SKM-1 (cell line): ENCODE data around the gene PARVG.

Source experiments
- DNase-seq: peaks from one replicate; lab custom pipeline; 2025; ENCODE audit not compliant: unreplicated experiment; lab: John Stamatoyannopoulos, UW

The PARVG gene

DNA sequence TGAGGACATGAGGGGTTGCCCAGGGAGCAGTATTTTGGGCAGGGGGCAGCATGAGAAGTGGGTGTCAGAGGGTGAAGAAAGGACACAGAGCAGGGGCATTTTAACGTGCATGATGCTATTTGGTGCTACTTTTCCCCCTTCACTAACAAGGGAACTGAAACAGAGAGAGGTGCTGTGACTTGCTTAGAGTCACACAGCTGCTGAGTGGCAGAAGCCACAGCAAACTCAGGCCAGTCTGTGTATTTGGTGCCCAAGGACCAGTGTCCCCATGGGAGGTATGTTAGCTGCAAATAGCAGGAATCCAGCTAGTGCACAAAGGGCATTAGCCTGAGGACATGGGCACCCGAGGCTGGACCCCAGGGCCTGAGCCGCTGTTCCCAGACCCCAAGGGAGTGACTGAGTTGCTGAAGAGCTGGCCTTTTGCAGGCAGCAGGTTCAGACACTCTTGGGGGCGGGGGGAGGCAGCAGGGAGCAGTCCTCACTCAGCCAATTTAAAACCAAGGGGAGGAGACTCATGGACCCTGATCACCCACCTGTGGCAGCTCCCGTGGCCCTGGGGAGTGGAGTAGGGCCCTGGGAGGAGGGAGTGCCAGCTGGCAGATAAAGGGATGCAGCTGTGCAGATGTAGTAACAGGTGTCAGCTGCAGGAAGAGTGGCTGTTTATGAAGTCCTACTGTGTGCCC is 14.6 kb downstream of the PARVG start:
- no peak for DNase-seq

DNA sequence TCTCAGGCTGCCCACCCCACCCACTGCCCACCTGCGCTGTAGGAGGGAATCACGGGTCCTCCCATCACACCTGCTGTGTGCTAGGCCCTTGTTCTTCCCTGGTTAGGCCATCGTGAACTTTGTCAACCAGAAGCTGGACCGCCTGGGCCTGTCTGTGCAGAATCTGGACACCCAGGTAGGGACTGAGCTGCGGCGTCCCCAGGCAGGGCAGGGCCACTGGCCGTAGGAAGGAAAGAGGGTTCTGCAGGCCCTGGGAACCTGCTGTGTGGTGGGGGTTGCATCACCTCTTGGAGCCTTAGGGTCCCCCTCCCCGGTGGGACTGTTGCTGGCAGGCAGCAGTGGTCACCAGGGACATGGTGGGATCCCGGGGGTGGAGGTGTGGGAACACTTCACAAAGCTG is 15.5 kb downstream of the PARVG start:
- no peak for DNase-seq

DNA sequence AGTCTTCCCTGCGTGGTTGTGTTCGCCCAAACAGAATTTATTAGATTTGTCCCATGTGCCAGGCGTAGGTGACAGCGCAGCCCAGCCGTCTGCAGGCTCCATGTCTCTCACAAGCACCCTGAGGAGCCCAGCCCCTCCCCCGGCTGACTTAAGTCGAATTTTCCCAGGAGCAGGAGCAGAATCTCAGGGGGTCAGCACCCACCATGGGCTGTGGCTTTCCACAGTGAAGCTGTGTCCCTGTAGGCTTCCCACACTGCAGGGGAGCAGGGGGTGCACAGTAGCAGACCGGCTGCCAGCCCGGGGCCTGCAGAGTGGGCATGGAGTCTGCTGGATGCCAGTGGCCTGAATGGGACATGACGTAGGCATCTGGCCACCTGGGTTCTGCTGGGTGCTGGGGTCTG is 16.0 kb downstream of the PARVG start:
- DNase-seq = no peak

DNA sequence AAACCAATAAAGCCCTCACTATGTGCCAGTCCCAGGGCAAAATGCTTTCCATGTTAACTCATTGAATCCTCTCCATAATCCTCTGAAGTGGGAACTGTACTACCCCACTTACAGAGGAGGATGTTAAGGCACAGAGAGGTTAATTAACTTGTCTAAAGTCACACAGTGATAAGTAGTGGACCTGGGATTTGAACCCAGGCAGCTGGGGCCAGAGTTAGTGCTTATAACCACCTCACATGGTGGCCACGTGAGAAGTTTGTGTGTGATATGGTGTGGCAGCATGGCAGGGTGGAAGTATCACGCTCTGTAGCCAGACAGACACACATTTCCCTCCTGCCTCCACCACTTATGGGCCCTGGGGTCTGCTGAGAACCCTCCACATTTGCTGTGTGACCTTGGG is 16.5 kb downstream of the PARVG start:
- no peak for DNase-seq

DNA sequence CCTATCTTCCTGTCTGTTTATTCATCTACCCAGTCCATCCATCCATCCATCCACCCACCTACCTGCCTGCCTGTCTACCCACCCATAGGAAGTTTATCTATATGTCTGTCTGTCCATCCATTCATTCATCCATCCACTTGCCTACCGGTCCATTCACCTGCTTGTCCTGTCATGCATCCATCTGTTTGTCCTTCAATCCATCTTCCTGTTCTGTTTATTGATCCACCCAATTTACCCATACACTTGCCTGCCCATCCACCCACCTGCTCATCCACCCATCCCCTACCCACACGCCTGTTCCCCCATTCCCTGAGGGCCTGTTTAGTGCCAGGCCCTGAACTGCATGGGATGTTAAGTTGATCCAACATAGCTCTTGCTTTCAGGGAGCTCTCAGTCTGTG is 18.4 kb downstream of the PARVG start:
- no peak for DNase-seq

DNA sequence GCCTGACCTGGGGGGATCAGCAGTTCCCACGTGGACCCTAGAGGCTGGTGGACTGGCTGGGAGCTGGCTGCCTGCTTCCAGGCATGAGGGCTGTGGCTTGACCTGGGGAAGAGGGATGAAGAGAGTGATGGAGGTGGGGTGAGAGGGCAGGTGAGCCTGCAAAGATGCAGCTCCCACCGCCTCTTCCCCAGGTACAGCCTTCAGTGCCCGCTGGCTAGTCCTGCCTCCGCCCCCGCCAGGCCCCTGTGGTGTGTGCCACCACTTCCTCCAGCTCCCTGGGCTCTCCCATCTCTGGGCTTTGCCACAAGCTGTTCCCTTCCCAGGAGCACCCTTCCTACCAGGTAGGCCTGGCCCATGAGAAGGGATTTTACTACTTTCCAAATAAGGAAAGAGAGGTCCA is 19.1 kb downstream of the PARVG start:
- DNase-seq = no peak

DNA sequence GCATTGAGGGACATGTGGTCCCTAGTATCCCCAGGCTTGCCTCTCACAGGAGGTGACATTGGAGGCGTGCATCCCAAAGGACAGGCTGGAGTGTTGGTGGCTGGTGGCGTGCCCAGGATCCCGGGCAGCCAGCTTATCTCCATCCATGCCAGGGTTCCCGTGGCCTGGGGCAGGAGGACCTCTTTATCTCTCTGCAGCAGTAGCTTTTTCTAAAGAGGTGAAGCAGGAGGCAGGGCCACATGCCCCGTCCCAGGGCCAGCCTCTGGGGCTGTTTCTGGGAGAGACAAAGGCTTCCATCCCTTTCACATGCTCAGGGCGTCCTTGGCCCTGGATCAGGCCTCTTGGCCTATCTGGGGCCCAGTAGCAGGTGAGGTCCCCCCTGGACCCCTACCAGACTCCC is 19.7 kb downstream of the PARVG start:
- DNase-seq = no peak

DNA sequence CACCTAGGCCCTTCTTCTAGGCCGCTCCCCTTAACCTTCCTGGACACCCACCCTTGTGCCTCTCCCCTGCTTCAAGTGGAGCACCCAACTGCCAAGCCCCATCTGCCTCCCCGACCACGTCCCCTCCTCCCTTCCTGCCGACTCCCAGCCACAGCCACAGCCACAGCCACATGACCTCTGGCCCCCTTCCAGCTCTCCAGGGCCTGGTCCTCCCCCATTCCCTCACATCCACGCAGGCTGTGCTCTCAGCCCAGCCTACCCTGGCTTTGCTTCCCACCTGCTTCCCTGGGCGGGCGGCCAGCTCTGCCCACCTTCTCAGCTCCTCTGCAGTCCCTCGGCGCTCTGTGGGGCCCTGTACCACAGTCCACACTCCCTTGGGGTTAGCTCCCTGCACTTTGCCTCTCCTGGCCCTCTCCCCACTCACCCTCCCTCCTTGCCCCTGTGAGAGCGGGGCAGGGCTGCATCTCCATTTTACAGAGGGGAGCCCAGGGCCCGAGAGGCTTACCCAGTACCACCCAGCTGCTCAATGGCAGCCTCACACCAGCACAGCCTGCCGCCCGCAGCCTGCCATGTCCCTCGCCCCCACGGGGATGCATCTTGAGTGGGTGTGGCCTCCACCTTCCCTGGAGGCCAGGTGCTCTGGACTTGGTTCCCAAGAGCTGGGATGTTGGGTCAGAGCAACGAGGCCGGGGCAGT is 20.3 kb downstream of the PARVG start:
- no peak for DNase-seq

DNA sequence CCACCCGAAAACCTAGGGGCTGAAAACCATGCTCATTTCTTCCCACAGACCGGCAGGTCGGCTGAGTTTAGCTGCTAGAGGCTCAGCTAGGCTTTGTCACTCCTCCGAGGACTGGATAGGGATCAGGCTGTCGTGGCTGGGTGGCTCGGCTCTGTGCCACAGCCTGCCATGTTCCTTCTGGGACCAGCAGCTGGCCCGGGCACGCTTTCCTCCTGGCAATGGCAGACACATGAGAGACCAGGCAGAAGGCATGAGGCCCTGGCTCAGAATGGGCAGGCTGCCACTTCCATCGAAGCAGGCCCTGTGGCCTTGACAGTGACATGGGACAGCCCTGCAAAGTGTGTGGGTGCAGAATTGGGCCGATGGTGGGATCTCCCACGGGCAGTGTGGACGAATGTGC is 20.9 kb downstream of the PARVG start:
- no peak for DNase-seq

DNA sequence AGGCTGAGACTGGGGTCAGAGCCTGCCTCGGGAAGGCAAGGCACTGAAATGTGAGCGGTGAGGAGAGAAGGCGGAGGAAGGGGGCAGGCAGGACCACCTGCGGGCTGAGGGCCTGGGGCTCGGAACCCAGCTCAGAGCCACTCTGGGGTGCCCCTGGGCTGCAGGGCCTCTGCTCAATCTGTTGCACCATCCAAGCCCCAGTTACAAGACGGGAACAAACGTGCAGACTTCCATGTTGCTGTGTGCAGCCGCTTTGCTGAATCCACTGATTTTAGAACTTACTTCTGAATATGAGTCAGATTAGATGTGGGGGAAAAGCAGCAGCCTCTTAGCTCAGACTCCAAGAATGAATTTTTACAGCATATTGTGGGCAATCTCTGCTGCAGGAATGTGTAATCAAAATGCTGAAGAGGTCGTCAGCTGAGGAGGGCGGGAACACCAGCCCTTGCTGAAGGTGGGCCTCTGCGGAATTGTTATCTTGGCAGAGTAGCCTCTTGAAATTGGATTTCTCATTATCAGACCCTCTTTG is 21.6 kb downstream of the PARVG start:
- no peak for DNase-seq

DNA sequence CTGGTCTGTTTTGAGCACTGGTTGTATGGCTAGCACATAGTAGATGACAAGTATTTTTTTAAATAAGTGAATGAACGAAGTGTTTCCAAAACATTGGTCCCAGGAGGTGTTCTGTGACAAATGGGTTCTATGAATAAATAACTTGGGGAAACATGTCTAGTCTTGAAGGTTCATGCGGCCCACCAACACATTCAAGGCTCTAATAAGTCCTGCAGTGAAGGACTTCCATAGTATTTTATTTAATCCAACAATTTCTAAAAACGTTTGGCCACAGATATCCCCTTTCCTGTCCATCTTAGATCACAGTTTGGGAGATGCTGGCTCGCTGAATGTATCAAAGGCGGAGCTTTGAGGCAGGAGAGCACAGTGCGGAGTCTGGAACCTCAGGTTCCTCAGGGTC is 22.5 kb downstream of the PARVG start:
- no peak for DNase-seq

DNA sequence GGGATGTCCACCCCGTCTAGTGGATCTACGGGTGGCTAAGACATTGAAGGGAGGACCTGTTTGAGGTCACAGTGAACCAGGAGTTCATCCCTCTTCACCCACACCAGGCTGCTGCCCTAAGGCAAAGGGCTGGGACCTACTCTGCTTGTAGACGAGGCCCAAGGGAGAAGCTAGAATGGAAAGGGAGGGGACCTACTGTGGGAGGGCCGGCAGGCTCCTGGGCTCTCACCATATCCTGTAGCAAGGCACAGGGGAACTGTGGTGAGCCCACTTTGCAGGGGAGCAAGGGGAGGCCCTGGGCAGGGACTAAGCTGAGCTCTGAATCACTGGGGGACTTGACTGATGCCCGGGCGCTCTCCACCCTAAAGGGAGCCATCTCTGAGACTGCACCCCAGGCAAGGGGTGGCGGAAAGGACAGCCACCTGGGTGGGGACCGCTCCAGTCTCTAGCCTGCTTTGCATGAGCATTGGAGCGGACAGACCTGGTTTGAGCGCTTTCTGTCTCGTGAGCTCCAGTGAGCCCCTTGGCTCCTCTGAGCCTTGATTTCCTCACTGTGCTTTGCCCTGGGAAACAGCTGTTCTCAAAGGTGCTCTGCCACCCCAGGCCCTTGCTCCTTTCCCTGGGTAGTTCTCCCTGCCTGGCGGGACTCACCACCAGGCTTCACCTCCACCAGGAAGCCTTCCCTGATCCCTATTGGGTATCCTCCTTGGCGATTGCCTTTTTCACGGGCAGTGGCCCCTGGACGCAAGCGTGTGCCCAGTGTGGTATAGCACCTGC is 24.2 kb downstream of the PARVG start:
- DNase-seq = no peak

DNA sequence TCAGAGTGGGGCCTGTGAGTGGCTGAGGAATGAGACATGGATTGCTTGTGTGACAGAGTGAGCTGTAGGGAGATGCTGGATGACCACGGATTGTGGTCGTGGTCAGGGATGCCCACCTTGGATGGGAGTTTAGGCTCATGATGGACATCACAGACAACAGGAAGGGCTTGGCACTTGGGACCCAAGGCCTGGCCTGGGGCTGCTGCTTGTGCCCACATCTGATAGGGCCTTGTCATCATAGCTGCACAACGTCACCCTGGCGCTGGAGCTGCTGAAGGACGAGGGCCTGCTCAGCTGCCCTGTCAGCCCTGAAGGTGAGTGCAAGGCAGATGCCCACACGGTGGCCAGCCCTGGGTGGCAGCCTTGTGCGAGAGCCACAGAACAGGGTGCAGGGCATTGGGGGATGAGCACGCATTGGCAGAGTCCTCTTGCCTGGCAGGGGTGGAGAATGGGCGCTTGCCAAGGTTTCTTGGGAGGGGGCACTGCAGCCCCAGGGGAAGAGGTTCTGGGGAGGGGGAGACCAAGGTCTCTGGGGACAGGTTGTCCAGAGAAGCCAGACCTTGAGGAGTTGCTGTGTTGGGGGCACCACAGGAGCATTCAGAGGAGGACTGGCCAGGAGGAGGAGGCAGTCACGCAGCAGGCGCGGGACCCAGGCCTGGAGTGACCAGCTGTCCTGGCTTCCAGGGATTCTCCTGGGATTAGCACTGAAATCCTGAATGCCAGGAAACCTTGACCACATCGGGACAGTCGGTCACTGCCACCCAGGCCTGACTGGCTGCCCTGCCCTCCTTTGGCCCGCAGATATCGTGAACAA is 25.0 kb downstream of the PARVG start:
- DNase-seq = no peak

DNA sequence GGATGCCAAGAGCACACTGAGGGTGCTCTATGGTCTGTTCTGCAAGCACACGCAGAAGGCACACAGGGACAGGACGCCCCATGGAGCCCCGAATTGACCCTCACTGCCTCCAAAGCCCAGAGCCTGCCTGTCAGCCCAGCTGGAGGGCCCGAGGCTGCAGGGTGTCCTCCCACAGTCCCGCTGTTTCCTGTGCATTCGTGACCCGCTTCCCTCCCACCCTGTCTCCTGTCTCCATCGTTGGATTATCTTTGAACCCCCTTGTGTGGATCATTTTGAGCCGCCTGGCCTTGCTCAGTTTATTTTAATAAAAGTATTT is 25.6 kb downstream of the PARVG start:
- no peak for DNase-seq

DNA sequence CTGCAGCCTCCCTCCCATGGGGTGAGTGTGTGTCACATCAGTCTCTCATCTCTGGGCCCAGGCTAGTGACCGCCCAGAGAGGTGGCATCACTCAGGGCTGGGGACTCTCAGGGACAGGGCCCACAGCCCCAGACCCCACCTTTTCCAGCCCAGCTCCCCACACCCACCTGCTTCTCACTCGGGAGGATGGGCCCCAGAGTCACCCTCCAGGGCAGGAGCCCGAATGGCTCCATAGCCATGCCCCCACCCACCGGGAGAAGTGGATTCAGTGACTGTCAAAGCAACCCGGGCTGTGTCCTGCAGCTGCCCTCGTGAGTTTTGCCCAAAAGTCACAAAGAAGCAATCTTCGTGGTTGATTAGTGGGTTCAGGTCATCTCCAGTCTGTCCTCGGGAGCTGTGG is 26.0 kb downstream of the PARVG start:
- DNase-seq = no peak

DNA sequence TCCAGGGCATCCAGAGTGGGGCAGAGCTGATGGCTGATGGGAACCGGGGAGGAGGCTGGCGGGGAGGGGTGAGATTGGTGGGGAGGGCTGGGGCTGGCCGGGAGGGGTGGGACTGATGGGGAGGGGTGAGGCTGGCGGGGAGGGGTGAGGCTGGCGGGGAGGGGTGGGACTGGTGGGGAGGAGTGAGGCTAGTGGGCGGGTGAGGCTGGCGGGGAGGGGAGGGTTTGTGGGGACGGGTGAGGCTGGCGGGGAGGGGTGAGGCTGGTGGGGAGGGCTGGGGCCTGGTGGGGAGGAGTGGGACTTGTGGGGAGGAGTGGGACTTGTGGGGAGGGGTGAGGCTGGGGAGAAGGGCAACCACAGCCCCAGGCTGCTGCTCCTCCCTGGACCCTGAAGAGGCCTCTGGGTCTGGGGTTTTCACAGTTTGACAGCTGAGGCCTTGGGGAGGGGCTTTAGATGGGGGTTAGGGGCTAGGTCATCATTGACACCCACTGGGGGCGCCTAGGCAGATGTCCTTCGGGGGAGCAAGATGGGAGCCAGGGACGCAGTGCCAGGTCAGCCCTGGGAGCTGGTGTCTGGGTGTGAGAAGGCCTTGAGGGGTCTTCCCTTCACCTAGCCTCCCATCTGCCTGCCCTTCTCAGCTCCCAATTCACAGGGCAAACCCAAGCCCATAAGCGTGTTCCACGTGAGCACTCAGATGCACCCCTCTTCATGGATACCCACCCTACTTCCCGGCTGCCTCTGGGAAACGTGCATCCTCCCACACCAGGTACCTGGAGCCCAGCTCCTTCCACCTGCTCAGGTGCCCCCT is 26.7 kb downstream of the PARVG start:
- no peak for DNase-seq

DNA sequence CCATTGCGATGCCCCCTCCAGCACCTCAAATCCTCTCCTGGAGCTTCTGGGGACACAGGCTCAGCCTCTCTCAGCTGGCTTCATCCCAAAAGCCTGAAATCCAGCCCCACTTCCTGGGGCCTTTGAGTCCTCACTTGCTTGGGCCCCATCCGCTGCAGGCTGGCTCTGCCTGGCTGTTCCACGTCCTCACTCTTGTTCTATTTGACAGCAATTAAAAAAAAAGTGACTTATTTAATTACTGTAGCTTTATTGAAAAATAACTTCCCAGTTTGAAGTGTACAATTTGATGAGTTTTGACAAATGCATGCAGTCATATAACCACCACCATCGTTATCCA is 27.2 kb downstream of the PARVG start:
- no peak for DNase-seq

DNA sequence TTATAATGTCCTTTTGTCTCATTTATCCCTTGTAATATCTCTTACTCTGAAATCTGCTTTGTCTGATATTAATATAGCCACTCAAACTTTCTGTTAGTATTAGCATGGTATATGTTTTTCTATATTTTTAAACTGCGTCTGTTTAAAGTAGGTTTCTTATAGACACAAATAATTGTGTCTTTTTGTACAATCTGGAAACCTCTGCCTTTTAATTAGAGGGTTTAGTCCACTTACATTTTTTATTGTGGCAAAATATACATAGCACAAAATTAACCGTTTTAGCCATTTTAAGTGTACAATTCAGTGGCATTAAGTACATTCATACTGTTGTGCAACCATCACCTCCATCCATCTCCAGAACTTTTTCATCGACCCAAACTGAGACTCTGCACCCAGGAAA is 28.6 kb downstream of the PARVG start:
- no peak for DNase-seq

DNA sequence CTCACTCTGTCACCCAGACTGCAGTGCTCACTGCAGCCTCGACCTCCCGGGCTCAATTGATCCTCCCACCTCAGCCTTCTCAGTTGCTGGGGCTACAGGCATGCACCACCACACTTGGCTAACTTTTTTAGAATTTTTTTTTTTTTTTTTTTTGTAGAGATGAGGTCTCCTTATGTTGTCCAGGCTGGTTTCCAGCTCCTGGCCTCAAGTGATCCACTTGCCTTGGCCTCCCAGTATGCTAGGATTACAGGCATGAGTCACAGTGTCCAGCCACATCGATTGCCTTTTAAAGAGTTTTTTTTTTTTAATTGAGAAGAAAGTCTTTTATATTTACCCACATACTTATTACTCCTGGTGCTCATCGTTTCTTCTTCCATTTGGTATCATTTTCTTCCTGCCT is 30.0 kb downstream of the PARVG start:
- DNase-seq = no peak

DNA sequence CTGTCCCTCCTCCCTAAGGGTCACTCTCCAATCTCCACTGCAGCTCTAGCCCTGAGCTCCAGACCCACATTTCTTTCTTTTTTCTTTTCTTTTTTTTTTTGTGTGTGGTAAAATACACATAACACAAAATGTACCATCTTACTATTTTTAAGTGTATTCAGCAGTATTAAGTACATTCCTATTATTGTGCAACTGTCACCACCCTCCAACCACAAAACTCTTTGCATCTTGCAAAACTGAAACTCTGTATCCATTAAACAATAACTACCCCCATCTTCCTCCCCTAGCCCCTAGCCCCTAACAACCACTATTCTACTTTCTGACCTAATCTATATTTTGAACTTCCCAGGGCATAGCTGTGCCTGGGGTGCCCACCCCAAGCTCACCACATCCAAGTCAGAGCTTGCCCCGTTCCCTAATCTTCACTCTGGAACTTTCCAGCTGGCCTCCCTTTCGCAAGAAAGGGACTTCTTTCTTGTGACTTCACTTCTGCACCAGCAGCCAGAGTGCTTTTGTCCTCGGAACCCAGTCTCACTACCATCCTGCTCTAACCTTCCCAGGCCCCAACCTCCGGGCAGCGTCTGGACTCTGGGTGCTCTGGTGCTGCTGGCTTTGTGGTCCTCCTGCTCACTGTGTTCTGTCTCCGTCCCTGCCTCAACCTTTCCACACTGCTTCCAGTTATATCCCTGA is 30.7 kb downstream of the PARVG start:
- DNase-seq = no peak
